Gastroesophageal sphincter (tissue), 3 donors: ENCODE data around the gene FBXO31.

ENCODE experiments used
- CTCF ChIP-seq, 4 experiments: fragments of 200-600 bp in 2 of 4; fragments of 450-650 bp in 2 of 4; sonication (generic) in 1 of 4; IDR thresholded peaks; one replicate each; pipeline ENCODE4 v1.5.1; 2017 to 2019; ENCODE audit warnings: antibody characterized with exemption in 4 of 4, mild to moderate bottlenecking in 2 of 4, moderate library complexity in 2 of 4
- POLR2A ChIP-seq, 2 donors: fragments of 450-650 bp; IDR thresholded peaks; one replicate each; pipeline ENCODE4 v1.6.1; 2017; ENCODE audit warnings: antibody characterized with exemption in 2 of 2, mild to moderate bottlenecking in 2 of 2, moderate library complexity in 1 of 2

GRCh38 chr16:87348616-87349157, 34.9 kb downstream of the FBXO31 start:
- TF ChIP-seq CTCF (IDR thresholded peaks at IDR 0.05) (no peak), POLR2A (IDR thresholded peaks at IDR 0.05) (no peak)
